Keratinocyte (primary cell): ENCODE measurements around the gene LRRC28. TPM values are rescaled to one million over a fixed set of nuclear protein-coding genes. Genes with fewer than 3 reads are reported as not detected.

Experiments
- DNase-seq: peaks from one replicate; pipeline ENCODE4 v3.0.0-alpha.2; 2011; ENCODE audit warnings: low read depth, missing footprints, low spot score
- FAIRE-seq: peaks from 2 replicates; lab custom pipeline; 2011; peaks lifted over from hg19 to GRCh38; lab: Jason Lieb, UNC
- H2AFZ ChIP-seq: 2 replicates; pipeline ENCODE4 v1.6.0; 2012; ENCODE audit warnings: low read length, control low read depth, inconsistent platforms; ENCODE audit not compliant: control insufficient read depth
- H3K27ac ChIP-seq: 2 replicates; pipeline ENCODE4 v1.5.1; 2011; ENCODE audit warnings: low read length; ENCODE audit not compliant: control insufficient read depth, insufficient read depth
- H3K27me3 ChIP-seq: 3 replicates; pipeline ENCODE4 v1.6.0; 2011; ENCODE audit warnings: low read length; ENCODE audit not compliant: control insufficient read depth, insufficient read depth; ENCODE audit errors: extremely low read depth
- H3K36me3 ChIP-seq, 2 experiments: 2 replicates in 1 of 2; 3 replicates in 1 of 2; pipeline ENCODE4 v1.5.1; 2011; ENCODE audit warnings: low read length in 2 of 2, mild to moderate bottlenecking in 1 of 2; ENCODE audit not compliant: control insufficient read depth in 2 of 2, insufficient read depth in 2 of 2; ENCODE audit errors: extremely low read depth in 1 of 2
- H3K4me1 ChIP-seq: 3 replicates; pipeline ENCODE4 v1.5.1; 2011; ENCODE audit warnings: low read length; ENCODE audit not compliant: control insufficient read depth, insufficient read depth; ENCODE audit errors: extremely low read depth
- H3K4me2 ChIP-seq: 3 replicates; pipeline ENCODE4 v1.6.0; 2011; ENCODE audit warnings: low read depth, low read length; ENCODE audit not compliant: control insufficient read depth, insufficient read depth; ENCODE audit errors: extremely low read depth
- H3K4me3 ChIP-seq, 3 experiments: fragments of 200-600 bp in 1 of 3; sonication (generic) in 1 of 3; 2 replicates in 2 of 3; 3 replicates in 1 of 3; pipeline ENCODE4 v1.5.1; 2011 to 2016; ENCODE audit warnings: low read length in 3 of 3, mild to moderate bottlenecking in 3 of 3, control low read depth in 2 of 3, inconsistent platforms in 1 of 3, low read depth in 1 of 3, mixed read lengths in 1 of 3, mixed run types in 1 of 3, moderate library complexity in 1 of 3; ENCODE audit not compliant: control insufficient read depth in 2 of 3, insufficient read depth in 2 of 3; ENCODE audit errors: extremely low read depth in 1 of 3
- H3K79me2 ChIP-seq: 2 replicates; pipeline ENCODE4 v1.6.0; 2012; ENCODE audit warnings: low read length; ENCODE audit not compliant: control insufficient read depth, insufficient read depth
- H3K9ac ChIP-seq: 3 replicates; pipeline ENCODE4 v1.6.0; 2011; ENCODE audit warnings: low read length; ENCODE audit not compliant: control insufficient read depth, insufficient read depth; ENCODE audit errors: extremely low read depth
- H3K9me1 ChIP-seq: 3 replicates; pipeline ENCODE4 v1.6.0; 2011; ENCODE audit warnings: low read length; ENCODE audit not compliant: control insufficient read depth, insufficient read depth; ENCODE audit errors: extremely low read depth
- H3K9me3 ChIP-seq: 2 replicates; pipeline ENCODE4 v1.5.1; 2012; ENCODE audit warnings: low read depth, low read length; ENCODE audit not compliant: control insufficient read depth
- H4K20me1 ChIP-seq: 3 replicates; pipeline ENCODE4 v1.6.0; 2011; ENCODE audit warnings: low read length; ENCODE audit not compliant: control insufficient read depth, insufficient read depth; ENCODE audit errors: extremely low read depth
- EZH2 ChIP-seq: IDR thresholded peaks from one replicate; pipeline ENCODE4 v1.6.1; 2012; ENCODE audit warnings: inconsistent platforms, mild to moderate bottlenecking, low read length, moderate library complexity
- dilution Hi-C: fragments of 300-500 bp; cut with MboI; formaldehyde crosslinking; loops from one replicate; pipeline ENCODE4 v1.7.0; 2020; ENCODE audit warnings: low sequenced_read_pairs; ENCODE audit not compliant: extremely low pct_ligation_motif_present
- polyA plus RNA-seq, 5 experiments: library from polyadenylated mRNA; depleted of rRNA in 3 of 5; stranded (reverse) in 3 of 5; stranded (forward) in 1 of 5; unstranded in 1 of 5; fragments of >200 nt; gene quantifications; 1 replicate in 1 of 5; 2 replicates in 3 of 5; 3 replicates in 1 of 5; pipeline versions ENCODE4 v1.2.1 to v1.2.3, GENCODE V29; 2011 to 2012; ENCODE audit warnings: missing spikeins in 2 of 5, low read depth in 1 of 5, low replicate concordance in 1 of 5
- TF ChIP-seq, protein P1 (sequence below), 3 experiments: IDR thresholded peaks in 1 of 3; conservative IDR thresholded peaks in 1 of 3; optimal IDR thresholded peaks in 1 of 3; 2 replicates in 2 of 3; 3 replicates in 1 of 3; pipeline versions ENCODE3 to v1.5.1; 2011; ENCODE audit warnings: low read length in 3 of 3, mild to moderate bottlenecking in 3 of 3, moderate library complexity in 2 of 3, control low read depth in 1 of 3, inconsistent platforms in 1 of 3; ENCODE audit not compliant: insufficient read depth in 2 of 3; ENCODE audit errors: extremely low read depth in 1 of 3

The LRRC28 gene
- polyA plus RNA-seq, 1 donor (not counting 4 experiments of a cell fraction or from before 2014, with no cell fraction given), result 25.1 TPM

DNA sequence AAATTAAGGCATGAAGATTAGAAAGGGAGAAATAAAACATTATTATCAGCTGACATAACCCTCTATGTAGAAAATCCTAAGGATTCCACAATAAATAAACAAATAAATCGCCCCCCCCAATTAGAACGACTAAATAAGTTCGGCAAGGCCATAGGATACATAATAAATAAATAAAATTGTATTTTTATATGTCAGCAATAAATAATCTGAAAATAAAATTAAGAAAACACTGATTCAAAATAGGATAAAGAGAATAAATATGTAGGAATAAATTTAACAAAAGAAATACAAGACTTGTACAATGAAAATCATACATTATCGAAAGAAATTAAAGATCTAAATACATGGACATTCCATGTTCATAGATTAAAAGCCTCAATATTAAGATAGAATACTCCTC is 7.0 kb upstream of the LRRC28 start:
- Histone ChIP-seq H3K4me2 (no peak overlapping the region), H3K9me1 (no peaks in the 10 kb centered on the region), H3K4me3 (no peak overlapping the region), H3K9me3 (no peaks in the 10 kb centered on the region), H4K20me1 (no peaks in the 10 kb centered on the region), H3K79me2 (peaks cover 32% of the 10 kb centered on the region), H3K4me1 (peaks cover 9% of the 10 kb centered on the region), H3K36me3 (peaks cover 0 to 5% of the 10 kb centered on the region in 2 experiments), H3K27ac (no peak overlapping the region), H3K27me3 (no peaks in the 10 kb centered on the region), H2AFZ (no peak overlapping the region), H3K9ac (no peak overlapping the region)
- TF ChIP-seq EZH2, result no peak
- TF ChIP-seq, protein P1, sequence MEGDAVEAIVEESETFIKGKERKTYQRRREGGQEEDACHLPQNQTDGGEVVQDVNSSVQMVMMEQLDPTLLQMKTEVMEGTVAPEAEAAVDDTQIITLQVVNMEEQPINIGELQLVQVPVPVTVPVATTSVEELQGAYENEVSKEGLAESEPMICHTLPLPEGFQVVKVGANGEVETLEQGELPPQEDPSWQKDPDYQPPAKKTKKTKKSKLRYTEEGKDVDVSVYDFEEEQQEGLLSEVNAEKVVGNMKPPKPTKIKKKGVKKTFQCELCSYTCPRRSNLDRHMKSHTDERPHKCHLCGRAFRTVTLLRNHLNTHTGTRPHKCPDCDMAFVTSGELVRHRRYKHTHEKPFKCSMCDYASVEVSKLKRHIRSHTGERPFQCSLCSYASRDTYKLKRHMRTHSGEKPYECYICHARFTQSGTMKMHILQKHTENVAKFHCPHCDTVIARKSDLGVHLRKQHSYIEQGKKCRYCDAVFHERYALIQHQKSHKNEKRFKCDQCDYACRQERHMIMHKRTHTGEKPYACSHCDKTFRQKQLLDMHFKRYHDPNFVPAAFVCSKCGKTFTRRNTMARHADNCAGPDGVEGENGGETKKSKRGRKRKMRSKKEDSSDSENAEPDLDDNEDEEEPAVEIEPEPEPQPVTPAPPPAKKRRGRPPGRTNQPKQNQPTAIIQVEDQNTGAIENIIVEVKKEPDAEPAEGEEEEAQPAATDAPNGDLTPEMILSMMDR (optimal IDR thresholded peaks at IDR 0.05 in 1 of 3, IDR thresholded peaks at IDR 0.05 in 1 of 3, conservative IDR thresholded peaks at IDR 0.05 in 1 of 3; ENCODE audit: extremely low read depth in 1 of 3, insufficient read depth in 2 of 3, low read length in 3 of 3), result no peak
- dilution Hi-C loops, result no loop called here
- DNase-seq, result no peak
- FAIRE-seq, result no peak

DNA sequence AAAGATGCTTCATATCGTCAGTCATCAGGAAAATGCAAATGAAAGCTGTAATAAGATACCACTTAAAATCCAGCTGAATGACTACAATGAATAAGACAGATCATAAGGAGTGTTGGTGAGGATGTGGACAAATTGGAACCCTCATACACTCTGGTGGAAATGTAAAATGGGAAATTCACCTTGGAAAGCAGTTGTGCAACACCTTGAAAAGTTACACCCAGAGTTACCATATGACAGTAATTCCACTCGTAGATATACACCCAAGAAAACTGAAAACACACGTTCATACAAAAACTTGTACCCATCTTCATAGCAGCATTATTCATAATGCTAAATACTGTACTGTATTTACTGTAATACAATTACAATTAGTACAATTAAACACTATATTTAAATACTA is 4.2 kb upstream of the LRRC28 start:
- Histone ChIP-seq H3K9me3 (no peaks in the 10 kb centered on the region), H3K9me1 (no peaks in the 10 kb centered on the region), H4K20me1 (no peaks in the 10 kb centered on the region), H3K36me3 (no peaks in the 10 kb centered on the region), H3K4me2 (peak overlapping the region; percentile 41), H3K27me3 (no peaks in the 10 kb centered on the region), H3K27ac (no peak overlapping the region), H2AFZ (no peak overlapping the region), H3K79me2 (peaks cover 32% of the 10 kb centered on the region), H3K4me3 (no peak overlapping the region), H3K4me1 (peaks cover 11% of the 10 kb centered on the region), H3K9ac (no peak overlapping the region)
- dilution Hi-C loops, result no loop called here
- no peak for TF ChIP-seq EZH2
- TF ChIP-seq, protein P1 (optimal IDR thresholded peaks at IDR 0.05 in 1 of 3, IDR thresholded peaks at IDR 0.05 in 1 of 3, conservative IDR thresholded peaks at IDR 0.05 in 1 of 3; ENCODE audit: extremely low read depth in 1 of 3, insufficient read depth in 2 of 3, low read length in 3 of 3), result no peak
- no peak for DNase-seq
- no peak for FAIRE-seq
